ENCODE measurements around the gene SLC6A13. TPM values are rescaled to one million over a fixed set of nuclear protein-coding genes. Genes with fewer than 3 reads are reported as not detected.

Gene SLC6A13
- total RNA-seq, 1 donor from 2014 or later, result 0.91 TPM

GRCh38 chr12:221736-222135 is 40.9 kb downstream of the SLC6A13 start:
- H3K4me1 Mint-ChIP-seq (ENCODE audit: low read depth, unreplicated experiment), result peaks cover 9% of the 10 kb centered on the region
- no peak overlapping the region for H3K4me3 Mint-ChIP-seq (ENCODE audit: unreplicated experiment)
- peaks cover 9% of the 10 kb centered on the region for H3K9me3 Mint-ChIP-seq (ENCODE audit: unreplicated experiment)
- no peak for DNase-seq
- no peak overlapping the region for H3K27ac Mint-ChIP-seq (ENCODE audit: unreplicated experiment)
- no peak for TF ChIP-seq CTCF (IDR thresholded peaks at IDR 0.05; ENCODE audit: partially characterized antibody, unreplicated experiment)
- peaks cover 4% of the 10 kb centered on the region for H3K36me3 Mint-ChIP-seq (ENCODE audit: unreplicated experiment)
- peaks cover 5% of the 10 kb centered on the region for H3K27me3 Mint-ChIP-seq (ENCODE audit: unreplicated experiment)

DNA sequence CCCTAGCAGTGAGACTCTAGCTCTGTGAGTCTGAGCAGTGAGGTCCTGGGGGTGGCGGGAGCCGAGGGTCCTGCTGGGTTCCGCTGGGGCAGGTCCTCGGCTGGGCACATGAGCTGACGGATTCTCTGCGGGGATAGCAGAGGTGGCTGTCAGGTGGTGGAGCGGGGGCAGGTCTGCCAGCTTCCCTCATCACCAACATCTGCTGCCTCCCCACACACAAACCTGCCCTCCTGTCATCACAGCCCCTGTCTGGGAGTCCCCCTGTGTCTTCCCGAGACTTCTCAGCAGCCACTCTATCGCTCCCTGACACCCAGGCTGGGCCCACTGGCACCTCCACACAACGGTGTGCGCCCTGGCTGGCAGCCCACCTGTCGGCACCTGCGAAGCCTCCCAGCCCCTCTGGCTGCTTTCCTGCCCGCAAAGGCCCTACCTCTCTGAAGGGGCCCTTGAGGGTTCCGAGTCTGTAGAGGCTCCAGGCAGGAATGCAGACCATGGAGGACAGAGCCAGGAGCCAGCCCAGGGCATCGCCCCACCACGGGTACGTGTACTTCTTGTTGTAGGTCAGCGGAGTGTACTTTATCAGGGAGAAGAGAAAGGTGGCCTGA is 41.6 kb downstream of the SLC6A13 start:
- no peak overlapping the region for H3K27ac Mint-ChIP-seq (ENCODE audit: unreplicated experiment)
- no peak for TF ChIP-seq CTCF (IDR thresholded peaks at IDR 0.05; ENCODE audit: partially characterized antibody, unreplicated experiment)
- peaks cover 4% of the 10 kb centered on the region for H3K36me3 Mint-ChIP-seq (ENCODE audit: unreplicated experiment)
- no peak for DNase-seq
- H3K9me3 Mint-ChIP-seq (ENCODE audit: unreplicated experiment), result peaks cover 9% of the 10 kb centered on the region
- no peak overlapping the region for H3K4me3 Mint-ChIP-seq (ENCODE audit: unreplicated experiment)
- peaks cover 9% of the 10 kb centered on the region for H3K4me1 Mint-ChIP-seq (ENCODE audit: low read depth, unreplicated experiment)
- H3K27me3 Mint-ChIP-seq (ENCODE audit: unreplicated experiment), result peaks cover 5% of the 10 kb centered on the region

DNA sequence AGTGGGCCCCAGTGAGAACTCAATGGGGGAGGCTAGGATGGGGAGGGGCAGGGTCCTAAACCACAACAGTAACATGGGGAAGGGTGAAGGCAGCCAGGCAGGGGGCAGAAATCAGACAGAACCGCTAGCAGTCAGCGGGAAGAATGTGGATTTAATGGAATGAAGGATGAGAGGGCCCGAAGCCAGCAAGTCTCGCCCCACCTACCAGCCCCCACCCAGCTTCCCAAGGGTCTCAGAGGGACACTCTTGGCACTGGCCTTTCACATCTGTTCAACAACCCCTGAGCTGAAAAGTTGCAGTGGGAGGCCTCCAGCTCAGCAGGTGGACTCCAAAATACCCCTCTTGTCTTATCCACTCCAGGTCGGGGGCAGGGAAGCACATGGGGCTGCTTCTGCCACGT is 42.1 kb downstream of the SLC6A13 start:
- H3K4me1 Mint-ChIP-seq (ENCODE audit: low read depth, unreplicated experiment), result peaks cover 9% of the 10 kb centered on the region
- no peak for DNase-seq
- no peak overlapping the region for H3K4me3 Mint-ChIP-seq (ENCODE audit: unreplicated experiment)
- peaks cover 5% of the 10 kb centered on the region for H3K27me3 Mint-ChIP-seq (ENCODE audit: unreplicated experiment)
- peaks cover 4% of the 10 kb centered on the region for H3K36me3 Mint-ChIP-seq (ENCODE audit: unreplicated experiment)
- H3K27ac Mint-ChIP-seq (ENCODE audit: unreplicated experiment), result no peak overlapping the region
- no peak for TF ChIP-seq CTCF (IDR thresholded peaks at IDR 0.05; ENCODE audit: partially characterized antibody, unreplicated experiment)
- H3K9me3 Mint-ChIP-seq (ENCODE audit: unreplicated experiment), result peaks cover 10% of the 10 kb centered on the region

GRCh38 chr12:219891-220352 is 42.7 kb downstream of the SLC6A13 start:
- Mint-ChIP-seq H3K9me3 (ENCODE audit: unreplicated experiment) (peaks cover 10% of the 10 kb centered on the region), H3K36me3 (ENCODE audit: unreplicated experiment) (peaks cover 4% of the 10 kb centered on the region), H3K4me3 (ENCODE audit: unreplicated experiment) (no peak overlapping the region), H3K27me3 (ENCODE audit: unreplicated experiment) (peaks cover 5% of the 10 kb centered on the region), H3K27ac (ENCODE audit: unreplicated experiment) (no peak overlapping the region), H3K4me1 (ENCODE audit: low read depth, unreplicated experiment) (peaks cover 9% of the 10 kb centered on the region)
- peak; percentile 92 for TF ChIP-seq CTCF (IDR thresholded peaks at IDR 0.05; ENCODE audit: partially characterized antibody, unreplicated experiment)
- DNase-seq, result peak; percentile 94

DNA sequence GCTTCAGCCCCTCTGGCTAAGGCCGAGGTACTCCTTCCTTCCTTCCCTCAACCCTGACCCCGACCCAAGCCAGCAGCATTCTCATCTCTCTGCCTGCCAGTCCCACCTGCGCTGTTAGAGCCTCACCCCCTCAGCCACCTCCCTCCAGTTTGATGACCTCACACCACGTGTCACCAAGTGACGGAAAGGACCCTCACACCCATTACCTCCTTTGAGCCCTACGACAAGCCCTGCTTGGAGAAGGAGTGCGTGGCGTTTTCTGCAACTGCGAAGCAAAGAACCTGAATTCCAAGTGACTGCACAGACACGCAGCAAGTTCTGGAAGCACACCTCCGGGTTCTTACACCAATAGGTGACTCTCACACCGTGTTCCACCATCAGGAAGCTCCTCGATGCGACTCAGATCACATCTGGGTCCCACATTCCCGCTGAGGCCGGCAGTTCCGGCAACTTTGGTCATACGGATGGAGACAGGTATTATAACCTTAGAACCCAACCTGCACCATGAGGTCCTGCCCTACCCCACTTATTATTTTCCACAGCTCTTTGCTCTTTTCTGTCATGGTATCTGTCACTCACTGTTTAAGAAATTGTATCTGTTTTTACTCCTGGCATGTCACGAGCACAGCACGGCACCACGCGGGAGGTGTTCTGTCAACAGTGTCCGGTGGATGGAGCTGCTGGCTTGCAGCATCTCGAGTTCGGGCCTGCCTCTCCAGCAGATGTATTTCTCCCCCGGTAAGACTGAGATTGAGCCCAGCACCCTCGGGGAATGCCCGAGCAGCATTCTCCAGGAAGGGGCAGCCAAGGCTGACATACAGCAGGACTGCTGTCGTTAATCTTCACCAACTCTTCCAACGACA is 43.7 kb downstream of the SLC6A13 start:
- TF ChIP-seq CTCF (IDR thresholded peaks at IDR 0.05; ENCODE audit: partially characterized antibody, unreplicated experiment), result no peak
- H3K4me1 Mint-ChIP-seq (ENCODE audit: low read depth, unreplicated experiment), result peaks cover 9% of the 10 kb centered on the region
- peaks cover 5% of the 10 kb centered on the region for H3K27me3 Mint-ChIP-seq (ENCODE audit: unreplicated experiment)

More for the DNA sequence above, 43.7 kb downstream of the SLC6A13 start:
- Mint-ChIP-seq H3K36me3 (ENCODE audit: unreplicated experiment) (peaks cover 4% of the 10 kb centered on the region), H3K9me3 (ENCODE audit: unreplicated experiment) (peaks cover 10% of the 10 kb centered on the region), H3K27ac (ENCODE audit: unreplicated experiment) (no peak overlapping the region), H3K4me3 (ENCODE audit: unreplicated experiment) (no peak overlapping the region)
- DNase-seq, result no peak

All from glutamatergic neuron (in vitro differentiated cells).